ENCODE data around the gene NCAN. TPM values are rescaled to one million over a fixed set of nuclear protein-coding genes. Genes with fewer than 3 reads are reported as not detected.

NCAN gene
- total RNA-seq, 2 donors from 2014 or later = not detected

DNA sequence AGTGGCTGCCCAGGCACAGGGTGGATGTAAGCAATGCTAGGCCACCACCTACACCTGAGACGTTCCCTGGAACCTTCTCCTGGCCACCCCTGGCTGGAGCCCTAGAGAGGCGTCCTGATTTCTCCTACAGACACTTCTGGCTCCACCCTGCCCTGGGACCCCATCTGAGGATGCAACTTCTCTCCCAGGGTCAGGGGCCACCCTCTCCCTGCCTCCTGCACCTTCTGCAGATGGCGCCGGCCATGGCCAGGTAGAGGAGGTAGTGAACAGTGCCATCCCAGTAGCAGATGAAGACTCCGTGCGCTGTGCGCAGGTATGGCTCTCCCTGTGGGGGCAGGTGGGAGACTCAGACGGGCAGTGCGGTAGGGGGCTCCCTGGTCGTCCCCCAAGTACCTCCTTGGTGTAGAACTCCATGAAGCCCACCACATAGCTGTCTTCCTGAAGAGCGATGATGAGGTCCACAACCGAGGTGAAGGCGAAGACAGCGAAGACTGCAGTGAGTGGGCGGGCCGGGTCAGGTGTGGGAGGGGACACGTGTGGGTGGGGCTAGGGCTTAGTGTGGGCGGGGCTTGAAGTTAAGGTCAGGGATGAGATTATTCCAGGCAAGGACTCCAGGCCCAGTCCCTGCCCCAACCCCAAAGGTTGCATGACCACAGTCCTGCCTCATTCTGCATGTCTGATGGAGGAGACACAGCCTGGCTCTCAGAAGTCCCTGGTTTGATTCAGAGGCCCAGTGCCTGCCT lies 58.4 kb downstream of the NCAN start:
- Histone ChIP-seq H3K36me3 (no peaks in the 10 kb centered on the region), H3K4me1 (peaks cover 0 to 7% of the 10 kb centered on the region in 2 donors), H3K27me3 (no peaks in the 10 kb centered on the region), H3K9me3 (no peaks in the 10 kb centered on the region), H3K27ac (no peak overlapping the region), H3K4me3 (no peak overlapping the region)
- DNase-seq (ENCODE audit: low spot score) = no peak
- TF ChIP-seq, protein P1, sequence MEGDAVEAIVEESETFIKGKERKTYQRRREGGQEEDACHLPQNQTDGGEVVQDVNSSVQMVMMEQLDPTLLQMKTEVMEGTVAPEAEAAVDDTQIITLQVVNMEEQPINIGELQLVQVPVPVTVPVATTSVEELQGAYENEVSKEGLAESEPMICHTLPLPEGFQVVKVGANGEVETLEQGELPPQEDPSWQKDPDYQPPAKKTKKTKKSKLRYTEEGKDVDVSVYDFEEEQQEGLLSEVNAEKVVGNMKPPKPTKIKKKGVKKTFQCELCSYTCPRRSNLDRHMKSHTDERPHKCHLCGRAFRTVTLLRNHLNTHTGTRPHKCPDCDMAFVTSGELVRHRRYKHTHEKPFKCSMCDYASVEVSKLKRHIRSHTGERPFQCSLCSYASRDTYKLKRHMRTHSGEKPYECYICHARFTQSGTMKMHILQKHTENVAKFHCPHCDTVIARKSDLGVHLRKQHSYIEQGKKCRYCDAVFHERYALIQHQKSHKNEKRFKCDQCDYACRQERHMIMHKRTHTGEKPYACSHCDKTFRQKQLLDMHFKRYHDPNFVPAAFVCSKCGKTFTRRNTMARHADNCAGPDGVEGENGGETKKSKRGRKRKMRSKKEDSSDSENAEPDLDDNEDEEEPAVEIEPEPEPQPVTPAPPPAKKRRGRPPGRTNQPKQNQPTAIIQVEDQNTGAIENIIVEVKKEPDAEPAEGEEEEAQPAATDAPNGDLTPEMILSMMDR (IDR thresholded peaks at IDR 0.05) = no peak

DNA sequence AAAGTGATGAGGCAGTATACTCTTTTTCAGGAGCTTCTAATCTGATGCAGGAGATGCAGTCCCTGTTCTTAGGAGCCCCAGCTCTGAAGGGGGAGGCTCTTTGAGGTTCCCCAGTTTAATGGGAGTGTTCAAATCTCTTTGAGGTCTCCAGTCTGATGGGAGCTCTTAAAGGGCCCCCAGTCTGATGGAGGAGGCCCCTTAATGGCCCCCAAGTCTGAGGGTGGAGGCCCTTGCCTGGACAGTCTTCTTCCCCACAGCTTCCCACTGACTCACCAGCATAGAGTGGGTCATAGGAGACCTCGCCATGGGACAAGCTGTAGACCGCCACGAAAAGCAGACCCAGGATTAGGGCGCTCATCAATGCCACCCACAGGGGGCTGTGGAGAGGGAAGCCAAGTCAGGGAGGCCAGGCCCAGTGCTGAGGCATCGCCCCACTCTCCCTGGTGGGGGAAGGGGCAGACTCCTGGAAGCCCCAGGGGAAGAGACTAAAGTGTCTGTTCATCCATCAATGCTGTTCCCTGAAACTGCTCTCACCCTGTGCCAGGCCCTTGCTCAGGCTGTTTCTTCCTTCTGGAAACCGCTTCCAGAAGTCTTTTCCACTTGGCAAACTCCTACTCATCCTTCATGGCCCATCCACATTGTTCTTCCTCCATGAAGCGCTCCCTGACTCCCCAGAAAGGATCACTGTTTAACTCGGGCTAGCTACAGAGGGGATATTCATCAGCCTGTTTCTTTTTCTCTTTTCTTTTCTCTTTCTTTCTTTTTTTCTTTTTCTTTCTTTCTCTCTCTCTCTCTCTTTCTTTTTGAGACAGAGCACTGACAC lies 59.2 kb downstream of the NCAN start:
- H3K27me3 ChIP-seq = no peaks in the 10 kb centered on the region
- H3K4me1 ChIP-seq = peaks cover 0 to 7% of the 10 kb centered on the region in 2 donors
- H3K4me3 ChIP-seq = no peak overlapping the region
- no peak for DNase-seq (ENCODE audit: low spot score)
- TF ChIP-seq, protein P1 (IDR thresholded peaks at IDR 0.05) = no peak
- peaks cover 5% of the 10 kb centered on the region for H3K36me3 ChIP-seq
- no peak overlapping the region for H3K27ac ChIP-seq
- H3K9me3 ChIP-seq = no peaks in the 10 kb centered on the region

DNA sequence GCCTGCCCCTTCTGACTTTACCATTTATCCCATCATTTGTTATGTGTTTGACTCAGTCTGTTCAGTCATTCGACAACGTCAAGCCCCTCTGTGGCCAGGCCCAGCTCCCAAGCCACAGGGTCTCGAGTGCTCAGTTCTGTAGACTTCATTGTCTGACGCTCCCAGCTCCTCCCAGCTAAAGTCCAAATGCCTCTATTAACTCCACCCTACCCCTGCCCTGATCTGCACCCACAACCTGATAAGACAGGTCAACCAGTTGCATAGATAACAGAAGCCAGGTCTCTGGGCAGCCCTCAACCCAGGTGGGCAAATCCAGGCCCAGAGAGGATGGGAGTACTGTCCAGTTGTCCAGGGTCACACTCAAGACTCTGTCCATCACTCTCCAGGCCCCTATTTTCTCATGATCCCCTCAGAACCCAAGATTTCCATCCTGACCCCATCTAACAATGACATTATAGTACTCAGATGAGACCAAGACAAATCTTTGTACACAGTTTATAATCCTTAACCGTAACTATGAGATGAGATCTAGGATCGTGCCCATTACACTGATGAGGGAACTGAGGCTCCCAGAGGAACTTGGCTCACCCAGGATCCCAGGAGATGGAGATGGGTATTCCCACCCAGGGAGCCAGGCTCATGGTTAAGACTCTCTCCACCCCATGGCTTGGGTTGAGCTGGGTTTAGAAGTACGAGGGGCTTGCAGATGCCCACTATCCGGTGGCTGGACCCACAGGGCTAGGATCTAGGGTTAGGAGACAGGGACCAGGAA lies 60.3 kb downstream of the NCAN start:
- DNase-seq (ENCODE audit: low spot score) = no peak
- no peak overlapping the region for H3K27ac ChIP-seq
- H3K4me1 ChIP-seq = peaks cover 0 to 7% of the 10 kb centered on the region in 2 donors
- no peaks in the 10 kb centered on the region for H3K27me3 ChIP-seq
- peaks cover 16% of the 10 kb centered on the region for H3K36me3 ChIP-seq
- no peak overlapping the region for H3K4me3 ChIP-seq
- TF ChIP-seq, protein P1 (IDR thresholded peaks at IDR 0.05) = no peak
- no peaks in the 10 kb centered on the region for H3K9me3 ChIP-seq

DNA sequence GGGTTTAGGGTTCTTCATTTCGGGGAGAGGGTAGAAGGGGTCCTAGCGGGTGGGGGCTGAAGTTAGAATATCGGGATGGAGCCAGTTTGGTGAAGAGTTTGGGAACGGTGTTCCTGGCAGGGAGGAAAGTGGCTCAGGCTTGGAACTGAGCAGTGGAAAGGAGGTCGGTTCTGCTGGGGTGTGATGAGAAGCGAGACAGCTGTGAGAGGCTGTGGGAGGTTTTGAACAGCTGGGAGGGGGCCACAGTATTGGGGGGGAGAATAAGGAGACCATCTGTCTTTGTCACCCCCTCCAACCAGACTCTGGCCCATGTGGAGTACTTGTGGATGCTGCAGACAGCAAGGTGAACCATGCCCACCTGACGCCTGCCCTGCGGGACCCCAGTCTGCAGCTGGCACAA lies 62.4 kb downstream of the NCAN start:
- TF ChIP-seq, protein P1 (IDR thresholded peaks at IDR 0.05) = no peak
- Histone ChIP-seq H3K9me3 (no peaks in the 10 kb centered on the region), H3K4me1 (peaks cover 0 to 7% of the 10 kb centered on the region in 2 donors), H3K4me3 (no peak overlapping the region), H3K36me3 (peaks cover 35% of the 10 kb centered on the region), H3K27ac (no peak overlapping the region), H3K27me3 (no peaks in the 10 kb centered on the region)
- no peak for DNase-seq (ENCODE audit: low spot score)

DNA sequence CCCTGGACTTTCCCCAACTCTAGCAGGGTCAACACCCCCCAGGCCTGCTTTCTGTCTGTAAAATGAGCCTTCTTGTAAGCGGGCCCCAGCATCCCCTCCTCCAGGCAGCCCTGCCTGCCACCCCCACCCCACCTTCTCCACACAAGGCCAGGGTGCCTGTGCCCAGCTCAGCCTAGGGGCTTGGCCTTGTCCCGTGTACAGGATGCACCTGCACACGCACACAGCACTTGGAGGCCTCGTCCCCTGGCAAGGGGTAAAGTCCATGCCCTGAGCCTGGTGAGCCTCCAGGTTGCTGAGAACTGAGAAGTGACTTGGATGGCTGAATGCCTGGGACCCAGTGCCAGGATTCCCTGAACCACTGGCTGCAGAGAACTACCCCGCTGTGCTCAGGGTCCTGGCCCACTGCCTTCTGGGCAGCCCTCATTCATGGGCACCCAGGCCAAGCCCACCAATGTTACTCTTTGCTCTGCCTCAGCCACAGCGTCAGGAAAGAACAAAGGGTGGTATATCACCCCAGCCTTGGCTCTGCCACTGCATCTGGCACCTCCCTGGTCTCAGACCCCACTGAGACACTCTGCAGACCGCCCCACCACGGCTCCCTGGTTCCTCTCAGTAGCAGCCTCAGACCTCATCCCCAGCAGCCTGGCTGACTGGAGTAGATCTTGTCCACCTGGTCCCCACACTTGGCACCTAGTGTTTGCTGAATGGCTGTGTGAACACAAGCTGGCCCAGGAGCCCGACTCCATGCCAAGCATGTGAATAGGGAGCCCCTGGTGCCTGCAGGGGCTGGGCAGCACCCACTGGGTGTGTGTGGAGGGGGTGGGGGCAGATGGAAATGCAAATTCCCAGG lies 63.2 kb downstream of the NCAN start:
- DNase-seq (ENCODE audit: low spot score) = no peak
- Histone ChIP-seq H3K36me3 (peaks cover 42% of the 10 kb centered on the region), H3K4me3 (no peak overlapping the region), H3K4me1 (peaks cover 0 to 7% of the 10 kb centered on the region in 2 donors), H3K27me3 (no peaks in the 10 kb centered on the region), H3K27ac (no peak overlapping the region), H3K9me3 (no peaks in the 10 kb centered on the region)
- TF ChIP-seq, protein P1 (IDR thresholded peaks at IDR 0.05) = no peak
